OCI-LY3 (cell line): ENCODE results near the gene ANKRD65.

Source experiments
- H2AFZ ChIP-seq: fragments of 200-600, 300-600 bp; shearing (Covaris generic); 2 replicates; pipeline ENCODE4 v1.6.0; 2014; ENCODE audit warnings: antibody characterized with exemption, low read depth, low read length
- H3K27ac ChIP-seq: fragments of 200-600, 300-600 bp; sonication (generic); 2 replicates; pipeline ENCODE4 v1.5.1; 2014; ENCODE audit warnings: mild to moderate bottlenecking, low read length, moderate library complexity, mixed read lengths
- H3K27me3 ChIP-seq: fragments of 200-600, 300-600 bp; sonication (generic); 2 replicates; pipeline ENCODE4 v1.6.1; 2014; ENCODE audit warnings: low read depth, low read length, mixed read lengths
- H3K36me3 ChIP-seq: fragments of 200-600, 300-600 bp; sonication (generic); replicated peaks from 2 replicates; pipeline ENCODE3; 2014; ENCODE audit warnings: low read depth, low read length, mixed read lengths
- H3K4me1 ChIP-seq: fragments of 300-600, 200-600 bp; sonication (generic); 2 replicates; pipeline ENCODE4 v1.6.1; 2014; ENCODE audit warnings: low read length, mixed read lengths
- H3K4me2 ChIP-seq: fragments of 200-600, 300-600 bp; sonication (generic); 2 replicates; pipeline ENCODE4 v1.6.1; 2014; ENCODE audit warnings: low read length, mixed read lengths
- H3K4me3 ChIP-seq: fragments of 300-600, 200-600 bp; sonication (generic); 2 replicates; pipeline ENCODE4 v1.5.1; 2014; ENCODE audit warnings: antibody characterized with exemption, mild to moderate bottlenecking, low read length, moderate library complexity
- H3K79me2 ChIP-seq: fragments of 300-600, 200-600 bp; shearing (Covaris generic); 2 replicates; pipeline ENCODE4 v1.6.1; 2014; ENCODE audit warnings: mild to moderate bottlenecking, low read length, mixed read lengths
- H3K9ac ChIP-seq: fragments of 300-600, 200-600 bp; shearing (Covaris generic); 2 replicates; pipeline ENCODE4 v1.6.0; 2014; ENCODE audit warnings: mild to moderate bottlenecking, low read length, moderate library complexity
- H3K9me3 ChIP-seq: fragments of 200-600, 300-600 bp; shearing (Covaris generic); 2 replicates; pipeline ENCODE4 v1.6.1; 2014; ENCODE audit warnings: low read length, mixed read lengths; ENCODE audit not compliant: insufficient read depth
- H4K20me1 ChIP-seq: fragments of 200-600, 300-600 bp; sonication (generic); 2 replicates; pipeline ENCODE4 v1.6.1; 2016; ENCODE audit warnings: low read length, mixed read lengths; ENCODE audit not compliant: insufficient read depth
- CTCF ChIP-seq: fragments of 200-600, 300-600 bp; sonication (generic); IDR thresholded peaks from 2 replicates; pipeline ENCODE4 v1.5.1; 2014; ENCODE audit warnings: antibody characterized with exemption, low read length, low read depth
- EZH2phosphoT487 ChIP-seq: fragments of 200-600 bp; shearing (Covaris generic); IDR thresholded peaks from 2 replicates; pipeline ENCODE4 v1.6.1; 2018; ENCODE audit warnings: antibody characterized with exemption, mixed run types, low read depth

Gene ANKRD65

GRCh38 chr1:1394116-1394515, 27.0 kb downstream of the ANKRD65 start:
- Histone ChIP-seq H3K4me2 (no peak overlapping the region), H3K9ac (no peak overlapping the region), H4K20me1 (no peaks in the 10 kb centered on the region), H3K27me3 (no peaks in the 10 kb centered on the region), H3K4me3 (no peak overlapping the region), H3K36me3 (peaks cover 71% of the 10 kb centered on the region), H2AFZ (no peak overlapping the region), H3K9me3 (no peaks in the 10 kb centered on the region), H3K27ac (no peak overlapping the region), H3K4me1 (peaks cover 9% of the 10 kb centered on the region), H3K79me2 (peaks cover 51% of the 10 kb centered on the region)
- no peak for TF ChIP-seq CTCF

- Histone ChIP-seq H3K4me3 (no peak overlapping the region), H3K27me3 (no peaks in the 10 kb centered on the region), H4K20me1 (no peaks in the 10 kb centered on the region), H3K4me2 (no peak overlapping the region), H3K9me3 (no peaks in the 10 kb centered on the region), H2AFZ (no peak overlapping the region), H3K79me2 (peaks cover 44% of the 10 kb centered on the region), H3K36me3 (peaks cover 71% of the 10 kb centered on the region), H3K27ac (no peak overlapping the region), H3K9ac (no peak overlapping the region), H3K4me1 (peaks cover 9% of the 10 kb centered on the region)
- TF ChIP-seq EZH2phosphoT487 (no peak), CTCF (no peak)
These were observed 27.6 kb downstream of the ANKRD65 start for GRCh38 chr1:1393428-1393827.

GRCh38 chr1:1393014-1393413, 28.1 kb downstream of the ANKRD65 start:
- Histone ChIP-seq H2AFZ (no peak overlapping the region), H3K36me3 (peaks cover 70% of the 10 kb centered on the region), H3K9me3 (no peaks in the 10 kb centered on the region), H3K79me2 (peaks cover 40% of the 10 kb centered on the region), H3K4me3 (no peak overlapping the region), H3K27me3 (no peaks in the 10 kb centered on the region), H3K4me1 (peaks cover 6% of the 10 kb centered on the region), H3K9ac (no peak overlapping the region), H3K27ac (no peak overlapping the region), H4K20me1 (no peaks in the 10 kb centered on the region), H3K4me2 (no peak overlapping the region)
- TF ChIP-seq EZH2phosphoT487, result no peak
- no peak for TF ChIP-seq CTCF

- no peak for TF ChIP-seq CTCF
- TF ChIP-seq EZH2phosphoT487, result no peak
- no peak overlapping the region for H2AFZ ChIP-seq
- no peak overlapping the region for H3K4me3 ChIP-seq
- H3K4me1 ChIP-seq, result no peaks in the 10 kb centered on the region
- H3K79me2 ChIP-seq, result peaks cover 28% of the 10 kb centered on the region
- no peak overlapping the region for H3K9ac ChIP-seq
- H3K36me3 ChIP-seq, result peaks cover 76% of the 10 kb centered on the region
- H3K27ac ChIP-seq, result no peak overlapping the region
- no peaks in the 10 kb centered on the region for H3K9me3 ChIP-seq
- no peaks in the 10 kb centered on the region for H3K27me3 ChIP-seq
- no peak overlapping the region for H3K4me2 ChIP-seq
- H4K20me1 ChIP-seq, result no peaks in the 10 kb centered on the region
These were observed 29.9 kb downstream of the ANKRD65 start for GRCh38 chr1:1391225-1391624.
